HCT116 (cell line): ENCODE measurements around the gene WDR26. TPM values are rescaled to one million over a fixed set of nuclear protein-coding genes. Genes with fewer than 3 reads are reported as not detected.

Experiments used
- ATAC-seq: fragments of 200-7000 bp; cut with Tn5 transposase; 2 replicates; pipeline ENCODE4 v1.9.1; 2020; ENCODE audit warnings: mild to moderate bottlenecking, moderate library complexity
- BruUV-seq: library from RNA; stranded (reverse); fragments of 400-500 nt; replicated peaks from 2 replicates; lab custom pipeline; 2021; lab: Mats Ljungman, UMichigan
- CTCF ChIA-PET: fragments of 300-600 bp; sonication (Branson Sonifier 250); formaldehyde crosslinking; loops from one replicate; lab custom pipeline; 2021; ENCODE audit warnings: antibody characterized with exemption; lab: Charles Lee
- POLR2A ChIA-PET: fragments of 300-600, 350-600 bp; sonication (Branson Sonifier 250); formaldehyde crosslinking; loops from one replicate; lab custom pipeline; 2021; ENCODE audit warnings: antibody characterized with exemption; lab: Charles Lee
- RAD21 ChIA-PET, 2 experiments: fragments of 300-600 bp; sonication (Branson Sonifier 250); formaldehyde crosslinking; loops; one replicate each; lab custom pipeline; 2023; ENCODE audit warnings: low total read pairs in 2 of 2; ENCODE audit not compliant: uncharacterized antibody in 2 of 2, unreplicated experiment in 2 of 2, low non-redundant PET in 1 of 2; lab: Charles Lee
- DNase-seq: peaks from one replicate; pipeline ENCODE4 v3.0.0-alpha.2; 2010; ENCODE audit warnings: low read depth, low spot score
- H2AFZ ChIP-seq: fragments of 200-600 bp; shearing (Covaris generic), sonication (generic); 2 replicates; pipeline ENCODE4 v1.6.1; 2017; ENCODE audit warnings: low read depth, mixed run types, mixed read lengths, antibody characterized with exemption, low read length; ENCODE audit not compliant: poor library complexity, severe bottlenecking
- H3K27ac ChIP-seq: 2 replicates; pipeline ENCODE4 v1.5.1; 2012; ENCODE audit warnings: low read depth, low read length
- H3K27me3 ChIP-seq: fragments of 200-600 bp; sonication (generic); 2 replicates; pipeline ENCODE4 v1.6.1; 2016; ENCODE audit warnings: mixed run types, low read length, mixed read lengths; ENCODE audit not compliant: insufficient read depth
- H3K36me3 ChIP-seq, 2 experiments: fragments of 200-500 bp in 1 of 2; fragments of 200-600 bp in 1 of 2; sonication (Bioruptor generic) in 1 of 2; sonication (generic) in 1 of 2; 2 replicates each; pipeline versions ENCODE4 v1.5.1 to v1.6.1; 2014 to 2016; ENCODE audit warnings: low read length in 2 of 2, inconsistent platforms in 1 of 2, mixed read lengths in 1 of 2, mixed run types in 1 of 2; ENCODE audit not compliant: insufficient read depth in 2 of 2, control insufficient read depth in 1 of 2
- H3K4me1 ChIP-seq, 2 experiments: fragments of 200-600 bp in 1 of 2; sonication (generic) in 1 of 2; 2 replicates each; pipeline versions ENCODE4 v1.5.1 to v1.6.1; 2012 to 2017; ENCODE audit warnings: low read length in 2 of 2, inconsistent platforms in 1 of 2, mild to moderate bottlenecking in 1 of 2, mixed read lengths in 1 of 2, mixed run types in 1 of 2, moderate library complexity in 1 of 2; ENCODE audit not compliant: insufficient read depth in 2 of 2, control insufficient read depth in 1 of 2
- H3K4me2 ChIP-seq: fragments of 200-600 bp; sonication (generic); 2 replicates; pipeline ENCODE4 v1.6.1; 2017; ENCODE audit warnings: mixed run types, low read length, mixed read lengths
- H3K4me3 ChIP-seq, 2 experiments: fragments of 200-600 bp in 1 of 2; sonication (generic) in 1 of 2; replicated peaks in 1 of 2; 2 replicates each; pipeline ENCODE4 v1.5.1; 2011 to 2016; ENCODE audit warnings: low read length in 2 of 2, control low read depth in 1 of 2, low read depth in 1 of 2, mild to moderate bottlenecking in 1 of 2, mixed read lengths in 1 of 2, mixed run types in 1 of 2
- H3K79me2 ChIP-seq: fragments of 200-600 bp; sonication (generic); 2 replicates; pipeline ENCODE4 v1.6.1; 2017; ENCODE audit warnings: mild to moderate bottlenecking, mixed run types, low read length, moderate library complexity, mixed read lengths; ENCODE audit not compliant: insufficient read depth
- H3K9ac ChIP-seq: fragments of 200-600 bp; sonication (generic); 2 replicates; pipeline ENCODE4 v1.6.1; 2016; ENCODE audit warnings: low read length, mixed read lengths
- H3K9me2 ChIP-seq: fragments of 200-600 bp; sonication (generic), shearing (Covaris generic); 2 replicates; pipeline ENCODE4 v1.6.1; 2017; ENCODE audit warnings: mixed run types, mild to moderate bottlenecking, moderate library complexity; ENCODE audit not compliant: insufficient read depth
- H3K9me3 ChIP-seq, 2 experiments: fragments of 200-500 bp in 1 of 2; fragments of 200-600 bp in 1 of 2; sonication (Bioruptor generic) in 1 of 2; sonication (generic) in 1 of 2; 2 replicates each; pipeline ENCODE4 v1.6.1; 2014 to 2017; ENCODE audit warnings: low read length in 2 of 2, mixed read lengths in 2 of 2, inconsistent platforms in 1 of 2, low read depth in 1 of 2, mild to moderate bottlenecking in 1 of 2, mixed run types in 1 of 2, moderate library complexity in 1 of 2; ENCODE audit not compliant: control insufficient read depth in 1 of 2, insufficient read depth in 1 of 2
- H4K20me1 ChIP-seq: fragments of 200-600 bp; sonication (generic), shearing (Covaris generic); 2 replicates; pipeline ENCODE4 v1.6.1; 2017; ENCODE audit warnings: mixed run types, mild to moderate bottlenecking, moderate library complexity; ENCODE audit not compliant: insufficient read depth
- CBX3 ChIP-seq: IDR thresholded peaks from 2 replicates; pipeline ENCODE4 v1.6.1; 2012; ENCODE audit warnings: low read depth
- CEBPB ChIP-seq: IDR thresholded peaks from 2 replicates; pipeline ENCODE4 v1.6.1; 2012; ENCODE audit warnings: low read depth
- EGR1 ChIP-seq: IDR thresholded peaks from 2 replicates; pipeline ENCODE4 v1.6.1; 2012; ENCODE audit warnings: low read depth
- ELF1 ChIP-seq: IDR thresholded peaks from 2 replicates; pipeline ENCODE4 v1.6.1; 2012; ENCODE audit warnings: low read depth, borderline replicate concordance
- EZH2 ChIP-seq: fragments of 200-600 bp; sonication (generic); IDR thresholded peaks from 2 replicates; pipeline ENCODE4 v1.6.1; 2017; ENCODE audit warnings: antibody characterized with exemption, mixed run types
- JUND ChIP-seq: IDR thresholded peaks from 2 replicates; pipeline ENCODE4 v1.6.1; 2012
- MAX ChIP-seq: IDR thresholded peaks from 2 replicates; pipeline ENCODE4 v1.6.1; 2012
- POLR2A ChIP-seq: IDR thresholded peaks from 2 replicates; pipeline ENCODE4 v1.7.0; 2011; ENCODE audit warnings: borderline replicate concordance; ENCODE audit not compliant: insufficient read depth, insufficient read length; ENCODE audit errors: extremely low read depth
- POLR2AphosphoS5 ChIP-seq: IDR thresholded peaks from 2 replicates; pipeline ENCODE4 v1.6.1; 2011; ENCODE audit warnings: mild to moderate bottlenecking, low read depth, low read length, moderate library complexity
- RAD21 ChIP-seq: IDR thresholded peaks from 2 replicates; pipeline ENCODE4 v1.6.1; 2012; ENCODE audit warnings: low read depth, mild to moderate bottlenecking
- SIN3A ChIP-seq: IDR thresholded peaks from 2 replicates; pipeline ENCODE4 v1.6.1; 2012; ENCODE audit warnings: low read depth
- SP1 ChIP-seq: IDR thresholded peaks from 2 replicates; pipeline ENCODE4 v1.6.1; 2012; ENCODE audit warnings: low read depth
- SRF ChIP-seq: IDR thresholded peaks from 2 replicates; pipeline ENCODE4 v1.6.1; 2012; ENCODE audit warnings: low read depth
- TCF7L2 ChIP-seq: IDR thresholded peaks from 2 replicates; pipeline ENCODE4 v1.7.0; 2011; ENCODE audit warnings: borderline replicate concordance, inconsistent platforms; ENCODE audit not compliant: insufficient read depth, insufficient read length; ENCODE audit errors: extremely low read depth
- YY1 ChIP-seq: IDR thresholded peaks from 2 replicates; pipeline ENCODE4 v1.6.1; 2011; ENCODE audit warnings: low read length, low read depth, moderate library complexity, mild to moderate bottlenecking; ENCODE audit not compliant: insufficient replicate concordance; ENCODE audit errors: extremely low read depth
- ZBTB33 ChIP-seq: IDR thresholded peaks from 2 replicates; pipeline ENCODE4 v1.6.1; 2011; ENCODE audit warnings: mild to moderate bottlenecking, low read length, moderate library complexity; ENCODE audit not compliant: insufficient replicate concordance; ENCODE audit errors: extremely low read depth
- intact Hi-C: fragments of 100-400 bp; cut with micrococcal nuclease; formaldehyde crosslinking; loops from 2 replicates; pipeline ENCODE4 v1.10.0; 2022
- total RNA-seq: library from RNA; stranded (reverse); gene quantifications from one replicate; pipeline ENCODE4 v1.2.1, GENCODE V29; 2021; ENCODE audit not compliant: unreplicated experiment

WDR26 gene
- total RNA-seq, 1 experiment from 2014 or later = 57.2 TPM

GRCh38 chr1:224387943-224388342 is 46.7 kb downstream of the WDR26 start:
- Histone ChIP-seq H3K4me3 (no peak overlapping the region), H3K9ac (no peak overlapping the region), H3K9me2 (no peaks in the 10 kb centered on the region)
- POLR2A ChIA-PET = no interaction called here
- no peak for DNase-seq
- TF ChIP-seq SP1 (no peak), TCF7L2 (no peak), EGR1 (no peak), ELF1 (no peak), CEBPB (no peak), SIN3A (no peak), POLR2A (no peak), RAD21 (no peak), MAX (no peak)
- TF ChIP-seq, all 23 proteins: peak for 0
- BruUV-seq = no TSS peak
- no peak overlapping the region for H3K4me2 ChIP-seq
- RAD21 ChIA-PET = no interaction called here
- no peaks in the 10 kb centered on the region for H4K20me1 ChIP-seq
- ATAC-seq = no peak
- H3K9me3 ChIP-seq = no peaks in the 10 kb centered on the region
- intact Hi-C loops = loop anchor here (5.0 kb wide), 1 partner anchor 34 kb away; no protein-coding TSS in a partner anchor
- H2AFZ ChIP-seq = no peak overlapping the region
- CTCF ChIA-PET = no interaction called here
- H3K27me3 ChIP-seq = no peaks in the 10 kb centered on the region
- H3K36me3 ChIP-seq = peaks cover 28 to 29% of the 10 kb centered on the region in 2 experiments
- H3K4me1 ChIP-seq = no peaks in the 10 kb centered on the region
- H3K79me2 ChIP-seq = no peaks in the 10 kb centered on the region
- no peak overlapping the region for H3K27ac ChIP-seq

GRCh38 chr1:224387302-224387912 is 47.2 kb downstream of the WDR26 start:
- ATAC-seq = no peak
- no peak for DNase-seq
- no peaks in the 10 kb centered on the region for H3K4me1 ChIP-seq
- POLR2A ChIA-PET = no interaction called here
- peaks cover 26 to 28% of the 10 kb centered on the region in 2 experiments for H3K36me3 ChIP-seq
- BruUV-seq = no TSS peak
- H3K4me2 ChIP-seq = no peak overlapping the region
- no peak overlapping the region for H3K9ac ChIP-seq
- H3K27me3 ChIP-seq = no peaks in the 10 kb centered on the region
- intact Hi-C loops = loop anchor here (5.0 kb wide), 1 partner anchor 35 kb away; no protein-coding TSS in a partner anchor
- no peaks in the 10 kb centered on the region for H3K79me2 ChIP-seq
- RAD21 ChIA-PET = no interaction called here
- H4K20me1 ChIP-seq = no peaks in the 10 kb centered on the region
- CTCF ChIA-PET = no interaction called here
- no peak overlapping the region for H3K4me3 ChIP-seq
- TF ChIP-seq CBX3 = no peak
- no peak for TF ChIP-seq POLR2AphosphoS5
- no peak for TF ChIP-seq EZH2
- no peak for TF ChIP-seq EGR1
- TF ChIP-seq POLR2A = no peak
- TF ChIP-seq ZBTB33 = no peak
- no peak for TF ChIP-seq JUND
- TF ChIP-seq ELF1 = no peak
- TF ChIP-seq RAD21 = no peak
- no peak for TF ChIP-seq YY1
- no peak for TF ChIP-seq SIN3A
- no peak for TF ChIP-seq SRF
- H2AFZ ChIP-seq = no peak overlapping the region
- H3K27ac ChIP-seq = no peak overlapping the region
- H3K9me2 ChIP-seq = no peaks in the 10 kb centered on the region
- H3K9me3 ChIP-seq = no peaks in the 10 kb centered on the region
